Neural crest cell (in vitro differentiated cells): ENCODE measurements around the gene DCX. TPM values are rescaled to one million over a fixed set of nuclear protein-coding genes. Genes with fewer than 3 reads are reported as not detected.
"Not testable (repeated sequence)": the region's sequence is repeated elsewhere in the genome, so short reads cannot be mapped to it uniquely, and the experiment has no call there.

Source experiments
- DNase-seq: peaks from one replicate; pipeline ENCODE4 v3.0.0; 2021; ENCODE audit warnings: low read depth, mixed read lengths, low spot score
- H3K27ac Mint-ChIP-seq: one replicate; pipeline ENCODE4 v1.8.0; 2021; ENCODE audit warnings: mild to moderate bottlenecking, mixed read lengths; ENCODE audit not compliant: unreplicated experiment
- H3K27me3 Mint-ChIP-seq: 2 replicates; pipeline ENCODE4 v1.8.0; 2021; ENCODE audit warnings: low read depth, mild to moderate bottlenecking, mixed read lengths
- H3K36me3 Mint-ChIP-seq: 2 replicates; pipeline ENCODE4 v1.8.0; 2021; ENCODE audit warnings: low read depth, mild to moderate bottlenecking, mixed read lengths
- H3K4me1 Mint-ChIP-seq: 2 replicates; pipeline ENCODE4 v1.8.0; 2021; ENCODE audit warnings: mixed read lengths
- H3K4me3 Mint-ChIP-seq: one replicate; pipeline ENCODE4 v1.8.0; 2021; ENCODE audit warnings: mild to moderate bottlenecking, mixed read lengths
- H3K9me3 Mint-ChIP-seq: 2 replicates; pipeline ENCODE4 v1.8.0; 2021; ENCODE audit warnings: mixed read lengths
- CTCF ChIP-seq: fragments of 200-600 bp; sonication (generic); conservative IDR thresholded peaks from 2 replicates; pipeline ENCODE4 v1.5.0; 2021; ENCODE audit warnings: antibody characterized with exemption, mild to moderate bottlenecking
- total RNA-seq: library from RNA; stranded (reverse); gene quantifications from 2 replicates; pipeline ENCODE4 v1.2.1, GENCODE V29; 2021

The DCX gene
- total RNA-seq, 1 donor from 2014 or later, result 80.8 TPM

GRCh38 chrX:111352424-111352823, 59.6 kb downstream of the DCX start:
- Mint-ChIP-seq H3K27me3 (no peaks in the 10 kb centered on the region), H3K9me3 (peaks cover 9% of the 10 kb centered on the region), H3K27ac (no peak overlapping the region), H3K36me3 (no peaks in the 10 kb centered on the region), H3K4me3 (no peak overlapping the region), H3K4me1 (peaks cover 30% of the 10 kb centered on the region)
- DNase-seq, result no peak
- TF ChIP-seq CTCF, result no peak

- no peak overlapping the region for H3K4me3 Mint-ChIP-seq
- no peak overlapping the region for H3K27ac Mint-ChIP-seq
- peaks cover 12% of the 10 kb centered on the region for H3K9me3 Mint-ChIP-seq
- no peaks in the 10 kb centered on the region for H3K27me3 Mint-ChIP-seq
- no peak for DNase-seq
- peaks cover 25% of the 10 kb centered on the region for H3K4me1 Mint-ChIP-seq
- TF ChIP-seq CTCF, result no peak
- peaks cover 5% of the 10 kb centered on the region for H3K36me3 Mint-ChIP-seq
Observed at GRCh38 chrX:111349934-111350333, 62.1 kb downstream of the DCX start.

- Mint-ChIP-seq H3K9me3 (peaks cover 13% of the 10 kb centered on the region), H3K4me1 (peaks cover 17% of the 10 kb centered on the region), H3K36me3 (peaks cover 9% of the 10 kb centered on the region), H3K27ac (no peak overlapping the region), H3K27me3 (no peaks in the 10 kb centered on the region), H3K4me3 (no peak overlapping the region)
- DNase-seq, result no peak
- no peak for TF ChIP-seq CTCF
Observed at GRCh38 chrX:111349101-111349500, 62.9 kb downstream of the DCX start.

GRCh38 chrX:111348429-111348828, 63.6 kb downstream of the DCX start:
- H3K4me1 Mint-ChIP-seq, result peaks cover 11% of the 10 kb centered on the region
- no peak overlapping the region for H3K27ac Mint-ChIP-seq
- H3K27me3 Mint-ChIP-seq, result no peaks in the 10 kb centered on the region
- no peak for TF ChIP-seq CTCF
- H3K4me3 Mint-ChIP-seq, result no peak overlapping the region
- H3K36me3 Mint-ChIP-seq, result peaks cover 9% of the 10 kb centered on the region
- no peak for DNase-seq
- peaks cover 9% of the 10 kb centered on the region for H3K9me3 Mint-ChIP-seq

GRCh38 chrX:111346150-111346549, 65.8 kb downstream of the DCX start:
- H3K36me3 Mint-ChIP-seq, result peaks cover 11% of the 10 kb centered on the region
- DNase-seq, H3K27me3 Mint-ChIP-seq, H3K27ac Mint-ChIP-seq, H3K4me3 Mint-ChIP-seq, H3K9me3 Mint-ChIP-seq, H3K4me1 Mint-ChIP-seq: not testable (repeated sequence)

- peaks cover 12% of the 10 kb centered on the region for H3K36me3 Mint-ChIP-seq
- no peaks in the 10 kb centered on the region for H3K27me3 Mint-ChIP-seq
- peaks cover 8% of the 10 kb centered on the region for H3K9me3 Mint-ChIP-seq
- DNase-seq, result no peak
- no peak for TF ChIP-seq CTCF
- no peak overlapping the region for H3K4me3 Mint-ChIP-seq
- H3K27ac Mint-ChIP-seq, result no peak overlapping the region
- H3K4me1 Mint-ChIP-seq, result peaks cover 9% of the 10 kb centered on the region
Observed at GRCh38 chrX:111340054-111340453, 71.9 kb downstream of the DCX start.
